Adrenal gland (tissue), 12 donors: ENCODE data around the gene MRPL36. TPM values are rescaled to one million over a fixed set of nuclear protein-coding genes. Genes with fewer than 3 reads are reported as not detected.

Source experiments
- DNase-seq, 7 donors: peaks; one replicate each; pipeline ENCODE4 v3.0.0-alpha.2; 2019 to 2020
- H3K27ac ChIP-seq, 5 donors: fragments of 200-600 bp; sonication (generic) in 4 of 5; 1 replicate in 3 of 5; 2 replicates in 2 of 5; pipeline versions ENCODE4 v1.5.1 to v1.8.0; 2016 to 2020; ENCODE audit warnings: mild to moderate bottlenecking in 1 of 5
- H3K27me3 ChIP-seq: fragments of 200-600 bp; 2 replicates; pipeline ENCODE4 v1.8.0; 2021
- H3K36me3 ChIP-seq, 2 donors: fragments of 200-600 bp; replicated peaks in 1 of 2; 1 replicate in 1 of 2; 2 replicates in 1 of 2; pipeline versions ENCODE4 v1.5.1 to v1.8.0; 2018 to 2022
- H3K4me1 ChIP-seq, 2 donors: fragments of 200-600 bp; replicated peaks in 1 of 2; 1 replicate in 1 of 2; 2 replicates in 1 of 2; pipeline versions ENCODE4 v1.5.1 to v1.8.0; 2018 to 2021
- H3K4me3 ChIP-seq, 4 donors: fragments of 200-600 bp; sonication (generic) in 3 of 4; one replicate each; pipeline ENCODE4 v1.5.1; 2016 to 2018
- H3K9me3 ChIP-seq, 3 donors: fragments of 200-600 bp; sonication (generic) in 1 of 3; replicated peaks in 1 of 3; 1 replicate in 2 of 3; 2 replicates in 1 of 3; pipeline versions ENCODE4 v1.5.1 to v1.8.0; 2016 to 2021
- POLR2A ChIP-seq, 2 donors: fragments of 450-650 bp; IDR thresholded peaks; one replicate each; pipeline ENCODE4 v1.6.1; 2017; ENCODE audit warnings: antibody characterized with exemption in 2 of 2, mild to moderate bottlenecking in 2 of 2, moderate library complexity in 1 of 2
- whole genome bisulfite sequencing, 4 donors: extraction: QIAGEN DNeasy Blood & Tissue Kit in 2 of 4; methylation state at CpG; one replicate each; pipeline versions ENCODE4 v1.1.5 to v1.1.7; 2013 to 2017; 5-methylcytosine and 5-hydroxymethylcytosine counted together
- intact Hi-C, 2 donors: fragments of 100-400 bp; cut with DNase I; formaldehyde crosslinking; loops; one replicate each; pipeline versions ENCODE4 v1.14.1 to v1.15.0; 2022 to 2023
- polyA plus RNA-seq, 3 donors: library from polyadenylated mRNA; stranded (reverse); fragments of 200-250 nt in 2 of 3; fragments of 350-450 nt in 1 of 3; fragmentation: Illumina TruSeq in 1 of 3; extraction: RNeasy Lipid Tissue Mini Kit (QIAGEN cat#74804) in 1 of 3; gene quantifications; one replicate each; pipeline ENCODE4 v1.2.3, GENCODE V29; 2013 to 2014
- total RNA-seq, 9 donors: library from RNA; depleted of rRNA in 4 of 9; stranded (reverse); fragments of >200 nt in 4 of 9; fragments of 120-200 nt in 1 of 9; fragmentation: NEBNext Ultra II Directional in 1 of 9; extraction: Animal tissue kit (Norgen Biotek cat#: 25700) in 1 of 9; gene quantifications; one replicate each; pipeline versions ENCODE4 v1.1.0 to v1.2.4, GENCODE V29; 2013 to 2023
- TF ChIP-seq, protein P1 (sequence below), 6 experiments: fragments of 450-650 bp in 4 of 6; fragments of 200-600 bp in 2 of 6; sonication (generic) in 1 of 6; IDR thresholded peaks; 1 replicate in 5 of 6; 2 replicates in 1 of 6; pipeline versions ENCODE4 v1.5.1 to v1.8.0; 2016 to 2021; ENCODE audit warnings: antibody characterized with exemption in 6 of 6, mild to moderate bottlenecking in 2 of 6, moderate library complexity in 1 of 6
- donor health status: healthy with polysubstance abuse.
- donor health status: Bipolar disorder and iron deficiency.
- donor health status: DM: yes; HTN: yes; CAD: no.
- donor health status: DM: no; HTN: no; CAD: no.
- donor health status: DM: no; HTN: no; CAD: no.
- donor health status: DM: yes; HTN: yes; CAD: no.

MRPL36 gene
- total and polyA plus RNA-seq, 12 donors, result 23.3 to 97.4 (median 61.3) TPM

DNA sequence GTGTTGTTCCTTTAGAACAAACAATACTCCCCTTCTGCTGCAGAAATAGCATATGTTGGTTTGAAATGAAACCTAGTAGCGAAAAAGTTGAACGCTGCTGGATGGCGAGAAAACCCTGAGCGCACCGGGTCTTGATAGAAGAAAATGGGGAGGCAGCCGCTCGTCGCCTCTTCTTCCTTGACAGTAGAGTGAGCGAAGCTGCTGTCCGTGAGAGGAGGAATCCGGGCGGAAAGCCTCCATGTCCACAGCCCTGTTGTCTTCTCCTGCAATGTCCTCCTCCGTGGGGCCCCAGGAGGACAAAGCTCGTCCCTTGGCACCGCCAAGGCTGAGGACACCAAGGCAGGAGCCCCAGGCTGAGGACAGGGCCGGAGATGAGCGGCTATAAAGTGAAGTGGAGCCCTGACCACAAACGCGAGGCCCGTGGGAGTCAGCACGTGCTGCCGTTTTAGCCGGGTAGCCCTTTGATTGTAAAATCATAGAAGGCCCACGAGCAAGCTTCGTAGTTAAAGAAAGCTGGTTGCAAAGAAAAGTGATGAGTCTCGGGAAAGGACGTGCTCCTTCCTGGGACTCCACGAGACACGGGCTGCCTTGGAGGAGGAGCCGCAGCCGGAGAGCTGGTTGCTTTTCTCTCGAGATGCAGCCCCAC is 35.6 kb downstream of the MRPL36 start:
- no peaks in the 10 kb centered on the region for H3K4me1 ChIP-seq
- H3K36me3 ChIP-seq, result no peaks in the 10 kb centered on the region
- peak in 2 of 7 donors; percentile 5 to 14 for DNase-seq
- intact Hi-C loops, result loop anchor here in 1 of 2 donors (10.0 kb wide), 1 partner anchor 271 kb away; no protein-coding TSS in a partner anchor
- no peak overlapping the region for H3K4me3 ChIP-seq
- H3K27ac ChIP-seq, result no peak overlapping the region
- no peaks in the 10 kb centered on the region for H3K9me3 ChIP-seq
- 67 to 80% (median 76%) methylated on average over 31 to 32 of the region's 32 CpGs for WGBS, 4 donors
- no peaks in the 10 kb centered on the region for H3K27me3 ChIP-seq
- TF ChIP-seq, protein P1, sequence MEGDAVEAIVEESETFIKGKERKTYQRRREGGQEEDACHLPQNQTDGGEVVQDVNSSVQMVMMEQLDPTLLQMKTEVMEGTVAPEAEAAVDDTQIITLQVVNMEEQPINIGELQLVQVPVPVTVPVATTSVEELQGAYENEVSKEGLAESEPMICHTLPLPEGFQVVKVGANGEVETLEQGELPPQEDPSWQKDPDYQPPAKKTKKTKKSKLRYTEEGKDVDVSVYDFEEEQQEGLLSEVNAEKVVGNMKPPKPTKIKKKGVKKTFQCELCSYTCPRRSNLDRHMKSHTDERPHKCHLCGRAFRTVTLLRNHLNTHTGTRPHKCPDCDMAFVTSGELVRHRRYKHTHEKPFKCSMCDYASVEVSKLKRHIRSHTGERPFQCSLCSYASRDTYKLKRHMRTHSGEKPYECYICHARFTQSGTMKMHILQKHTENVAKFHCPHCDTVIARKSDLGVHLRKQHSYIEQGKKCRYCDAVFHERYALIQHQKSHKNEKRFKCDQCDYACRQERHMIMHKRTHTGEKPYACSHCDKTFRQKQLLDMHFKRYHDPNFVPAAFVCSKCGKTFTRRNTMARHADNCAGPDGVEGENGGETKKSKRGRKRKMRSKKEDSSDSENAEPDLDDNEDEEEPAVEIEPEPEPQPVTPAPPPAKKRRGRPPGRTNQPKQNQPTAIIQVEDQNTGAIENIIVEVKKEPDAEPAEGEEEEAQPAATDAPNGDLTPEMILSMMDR (IDR thresholded peaks at IDR 0.05), result no peak
- no peak for TF ChIP-seq POLR2A (IDR thresholded peaks at IDR 0.05)

DNA sequence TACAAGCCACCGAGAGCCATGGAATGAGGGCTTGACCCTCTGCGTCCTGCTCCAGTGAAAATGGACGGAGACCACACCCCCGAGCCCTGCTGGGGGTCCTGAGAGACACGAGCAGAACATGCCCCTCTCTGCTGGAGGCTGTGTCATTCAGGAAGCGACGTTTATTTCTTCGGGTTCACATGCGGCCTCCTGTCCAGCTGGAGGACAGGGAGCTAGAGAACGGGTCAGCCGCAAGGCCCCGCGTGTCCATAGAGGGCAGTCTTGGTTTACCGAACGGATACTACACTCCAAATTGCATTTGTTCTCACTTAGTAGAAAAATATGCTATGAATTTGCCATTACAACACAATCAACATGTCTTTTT is 36.1 kb downstream of the MRPL36 start:
- Histone ChIP-seq H3K9me3 (no peaks in the 10 kb centered on the region), H3K4me3 (no peak overlapping the region), H3K27me3 (no peaks in the 10 kb centered on the region), H3K36me3 (no peaks in the 10 kb centered on the region), H3K27ac (no peak overlapping the region), H3K4me1 (no peaks in the 10 kb centered on the region)
- TF ChIP-seq, protein P1 (IDR thresholded peaks at IDR 0.05), result peak; percentile 30 to 62 (median 54)
- no peak for TF ChIP-seq POLR2A (IDR thresholded peaks at IDR 0.05)
- peak; percentile 27 to 67 (median 51) for DNase-seq
- intact Hi-C loops, result loop anchor here in 1 of 2 donors (10.0 kb wide), 1 partner anchor 271 kb away; no protein-coding TSS in a partner anchor
- 29 to 35% (median 31%) methylated on average over 12 to 15 of the region's 15 CpGs for WGBS, 4 donors

DNA sequence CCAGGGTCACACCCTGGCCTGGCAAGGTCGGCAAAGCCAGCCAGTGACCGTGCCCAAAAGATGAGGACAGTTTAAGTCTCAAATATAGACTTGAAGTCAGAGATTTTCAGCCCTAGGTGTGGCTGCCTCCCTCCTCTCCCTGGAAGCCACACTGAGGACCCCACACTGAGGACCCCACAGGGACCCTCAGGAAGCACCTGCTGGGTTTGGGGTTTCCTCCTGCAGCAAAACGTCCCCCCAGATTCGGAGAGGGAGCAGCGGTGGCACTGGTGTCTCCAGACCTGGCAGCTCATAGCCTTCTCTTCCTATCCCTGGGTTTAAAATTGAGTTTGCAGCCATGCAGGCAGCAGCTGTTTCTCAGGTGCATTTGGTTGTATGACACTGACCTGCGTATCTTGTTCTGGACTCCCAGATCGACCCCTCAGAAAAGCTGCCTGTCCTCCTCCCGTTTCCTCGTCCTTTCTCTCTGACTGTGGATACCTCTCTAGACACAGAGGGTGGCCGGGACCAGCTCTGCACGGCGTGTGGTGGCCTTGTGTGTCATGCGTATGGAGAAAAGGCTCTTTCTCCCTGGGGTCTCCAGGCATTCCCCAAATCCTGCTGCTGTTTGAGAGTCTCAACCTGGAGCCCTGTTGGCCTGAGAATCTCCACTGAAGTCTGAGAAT is 36.6 kb downstream of the MRPL36 start:
- no peaks in the 10 kb centered on the region for H3K27me3 ChIP-seq
- H3K9me3 ChIP-seq, result no peaks in the 10 kb centered on the region
- H3K36me3 ChIP-seq, result no peaks in the 10 kb centered on the region
- intact Hi-C loops, result loop anchor here in 1 of 2 donors (10.0 kb wide), 1 partner anchor 272 kb away; no protein-coding TSS in a partner anchor
- peak in 3 of 7 donors; percentile 9 to 31 (median 12) for DNase-seq
- WGBS, 4 donors, result 58 to 77% (median 69%) methylated on average over 8 to 13 of the region's 13 CpGs
- H3K27ac ChIP-seq, result no peak overlapping the region
- TF ChIP-seq POLR2A (IDR thresholded peaks at IDR 0.05), result no peak
- TF ChIP-seq, protein P1 (IDR thresholded peaks at IDR 0.05), result no peak
- H3K4me1 ChIP-seq, result no peaks in the 10 kb centered on the region
- no peak overlapping the region for H3K4me3 ChIP-seq

DNA sequence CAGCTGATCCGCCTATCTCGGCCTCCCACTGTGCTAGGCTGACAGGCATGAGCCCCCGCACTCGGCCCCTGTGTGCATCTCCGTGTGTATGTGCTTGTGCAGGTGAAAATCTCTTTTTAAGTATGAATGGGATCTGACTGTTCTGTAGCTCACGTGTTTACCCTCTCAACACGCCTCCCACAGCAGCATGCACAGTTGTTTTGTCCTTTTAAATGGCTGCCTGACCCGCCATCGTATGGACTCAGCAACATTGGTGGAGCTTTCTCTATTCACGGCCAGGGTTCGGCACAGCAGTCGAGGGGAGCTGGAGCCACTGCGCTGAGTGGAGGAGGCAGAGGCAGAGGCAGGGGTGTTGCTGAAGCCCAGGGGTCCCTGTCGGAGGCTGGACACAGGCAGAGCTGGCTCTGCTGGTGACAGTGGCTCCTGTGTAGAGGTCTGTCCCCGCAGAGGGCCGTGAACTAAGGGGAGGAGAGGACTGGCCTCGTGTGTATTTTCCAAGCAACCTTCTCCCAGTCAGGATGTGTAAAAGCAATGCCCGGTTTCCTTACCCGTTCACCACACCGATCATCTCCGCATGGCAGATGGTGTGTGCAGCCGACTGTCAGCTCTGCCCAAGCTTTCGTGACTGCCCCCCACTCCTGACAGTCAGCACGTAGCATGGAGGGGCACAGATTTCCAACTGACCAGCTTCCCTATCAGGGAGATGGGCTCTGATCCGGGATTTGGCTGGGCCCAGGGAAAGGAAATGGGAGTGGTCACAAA is 37.3 kb downstream of the MRPL36 start:
- no peaks in the 10 kb centered on the region for H3K4me1 ChIP-seq
- no peaks in the 10 kb centered on the region for H3K36me3 ChIP-seq
- WGBS, 4 donors, result 70 to 81% (median 75%) methylated on average over 18 to 25 of the region's 25 CpGs
- H3K4me3 ChIP-seq, result no peak overlapping the region
- intact Hi-C loops, result loop anchor here in 1 of 2 donors (10.0 kb wide), 1 partner anchor 272 kb away; no protein-coding TSS in a partner anchor
- TF ChIP-seq, protein P1 (IDR thresholded peaks at IDR 0.05), result no peak
- no peak for TF ChIP-seq POLR2A (IDR thresholded peaks at IDR 0.05)
- no peak overlapping the region for H3K27ac ChIP-seq
- DNase-seq, result peak in 3 of 7 donors; percentile 5 to 28 (median 5)
- no peaks in the 10 kb centered on the region for H3K9me3 ChIP-seq
- H3K27me3 ChIP-seq, result no peaks in the 10 kb centered on the region
